HG03342 (cell line): ENCODE results near the gene BCAR3.

ENCODE experiments used
- ATAC-seq: cut with Tn5 transposase; IDR thresholded peaks from one replicate; pipeline ENCODE4 v1.9.1; 2021; ENCODE audit warnings: mild to moderate bottlenecking, moderate library complexity; ENCODE audit not compliant: unreplicated experiment

Gene BCAR3

DNA sequence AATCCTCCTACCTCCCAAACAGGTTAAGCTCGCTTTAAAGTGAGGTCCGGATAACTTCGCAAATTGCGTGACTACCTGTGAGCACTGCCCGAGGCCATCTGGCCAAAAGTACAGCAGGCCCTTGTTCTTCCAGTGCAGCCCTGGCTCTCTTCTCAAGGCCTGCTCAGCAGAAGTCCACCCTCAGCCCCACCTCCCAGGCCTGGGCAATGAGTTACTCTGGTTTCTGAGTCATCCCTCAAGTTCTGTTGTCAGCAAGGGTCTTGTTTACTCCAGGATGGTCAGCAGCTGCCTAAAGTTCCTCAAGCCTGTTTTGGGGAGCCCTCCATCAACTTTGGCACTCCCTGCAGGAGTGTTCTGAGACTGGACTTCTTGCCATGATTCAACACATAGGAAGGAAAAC is 101.7 kb downstream of the BCAR3 start:
- ATAC-seq: no peak

DNA sequence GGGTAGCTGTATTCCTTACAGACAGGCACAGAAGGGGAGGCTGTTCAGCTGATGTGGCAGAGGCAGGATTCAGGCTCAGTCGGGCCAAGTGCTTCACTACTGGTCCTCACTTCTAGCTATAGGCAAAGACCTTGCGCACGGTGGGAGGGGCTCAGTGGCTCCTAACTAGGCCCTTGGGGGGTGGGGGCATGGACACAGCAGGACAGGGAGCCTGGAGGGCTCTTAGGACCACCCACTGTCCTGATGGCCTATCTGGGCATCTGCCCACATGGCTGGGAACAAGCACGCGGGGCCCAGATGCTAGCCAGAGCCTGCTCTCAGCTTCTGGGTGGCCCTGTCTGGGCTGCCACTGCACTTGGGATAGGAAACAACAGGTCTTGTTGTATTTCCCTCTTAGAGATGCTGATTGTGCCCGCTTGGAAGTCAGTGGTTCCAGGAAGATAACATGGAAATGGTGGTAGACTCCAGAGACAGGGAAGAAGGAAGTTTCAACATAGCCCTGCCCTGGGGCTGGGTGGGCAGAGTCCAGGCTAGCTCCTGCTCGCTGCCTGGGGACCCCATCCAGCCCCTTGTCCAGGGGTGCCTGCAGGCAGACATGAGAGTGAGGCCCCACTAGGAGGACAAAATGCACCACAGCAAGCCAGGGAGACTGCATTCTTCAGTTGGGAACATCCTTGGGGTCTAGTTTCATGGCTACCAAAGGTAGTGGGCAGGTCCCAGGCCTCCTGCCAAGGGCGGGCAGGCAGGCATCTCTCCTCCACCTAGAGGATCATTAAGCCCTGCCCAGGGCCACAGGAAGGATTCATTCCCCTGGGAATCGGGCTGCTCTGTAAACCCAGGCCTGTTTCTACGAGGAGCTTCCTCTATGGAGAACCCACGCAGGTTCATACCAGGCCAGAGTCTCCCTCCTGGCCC is 102.5 kb downstream of the BCAR3 start:
- ATAC-seq: no peak

DNA sequence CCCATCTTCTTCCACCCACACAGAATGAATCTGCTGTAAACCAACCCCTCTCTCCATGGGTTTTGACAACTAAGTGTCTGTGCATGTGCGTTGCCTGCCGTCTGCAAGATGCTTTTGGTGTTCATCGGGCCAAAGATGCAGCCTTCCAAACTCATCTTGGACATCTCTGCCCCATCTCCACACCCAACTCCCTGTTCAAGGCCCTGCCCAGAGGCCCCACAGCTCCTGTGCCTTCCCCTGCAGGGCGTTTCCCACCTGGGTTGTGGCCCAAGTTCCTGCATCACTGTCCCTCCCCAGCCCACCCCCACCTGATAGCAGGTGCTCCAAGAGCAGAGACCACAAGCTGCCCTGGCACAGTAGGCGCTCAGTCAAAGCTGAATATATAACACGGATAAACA is 103.2 kb downstream of the BCAR3 start:
- no peak for ATAC-seq

DNA sequence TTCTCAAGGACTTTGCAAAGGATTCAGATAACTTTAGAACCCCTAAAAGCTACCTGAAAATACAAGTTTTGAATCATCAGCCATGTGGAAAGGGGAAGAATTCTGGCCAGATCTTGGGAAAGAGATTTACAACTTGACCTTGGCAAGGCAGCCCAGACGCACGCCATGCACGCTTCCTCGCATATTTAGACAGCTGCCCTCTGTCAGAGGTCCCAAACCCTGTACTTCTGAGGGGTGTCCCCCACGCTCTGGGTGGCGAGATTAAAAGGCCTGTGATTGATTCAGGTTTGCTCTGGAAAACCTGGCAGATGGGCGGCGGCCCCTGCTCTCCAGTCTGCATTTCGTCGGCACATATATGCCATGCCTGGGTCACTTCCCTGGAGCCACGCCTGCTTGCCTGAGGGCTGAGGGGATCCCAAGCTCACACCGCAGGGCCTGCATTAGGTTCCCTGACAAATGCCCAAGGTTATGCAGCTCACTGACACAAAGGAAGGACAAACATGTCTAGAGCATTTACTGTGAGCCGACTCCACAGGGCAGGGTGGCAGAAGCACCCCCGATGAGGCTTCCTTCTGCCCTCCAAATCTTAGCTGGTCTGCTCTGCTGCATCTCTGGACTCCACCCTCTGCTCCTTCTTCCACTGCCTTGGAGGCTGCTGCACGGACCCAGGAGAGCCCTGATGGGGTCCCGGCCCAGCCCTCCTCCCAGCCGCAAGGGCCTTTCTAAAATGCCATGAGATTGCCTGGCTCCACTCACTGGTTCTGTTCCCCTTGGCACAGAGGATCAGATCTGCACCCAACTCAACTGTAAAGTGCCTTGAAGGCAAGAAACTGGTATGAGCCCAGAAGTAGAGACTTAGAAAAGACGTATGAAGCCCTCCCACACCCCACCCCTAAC is 103.9 kb downstream of the BCAR3 start:
- ATAC-seq: no peak

DNA sequence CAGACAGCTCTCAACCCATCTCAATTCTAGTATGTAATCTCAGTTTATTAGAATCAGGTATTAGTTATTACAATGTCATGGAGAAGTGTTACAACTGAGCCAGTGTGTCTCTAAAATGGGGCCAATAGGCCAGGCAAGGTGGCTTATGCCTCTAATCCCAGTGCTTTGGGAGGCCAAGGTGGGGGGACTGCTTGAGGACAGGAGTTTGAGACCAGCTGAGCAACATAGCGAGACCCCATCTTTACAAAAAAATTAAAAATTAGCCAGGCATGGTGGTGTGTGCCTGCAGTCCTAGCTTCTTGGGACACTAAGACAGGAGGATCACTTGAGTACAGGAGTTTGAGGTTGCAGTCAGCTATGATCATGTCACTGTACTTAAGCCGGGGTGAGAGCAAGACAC is 104.9 kb downstream of the BCAR3 start:
- no peak for ATAC-seq

DNA sequence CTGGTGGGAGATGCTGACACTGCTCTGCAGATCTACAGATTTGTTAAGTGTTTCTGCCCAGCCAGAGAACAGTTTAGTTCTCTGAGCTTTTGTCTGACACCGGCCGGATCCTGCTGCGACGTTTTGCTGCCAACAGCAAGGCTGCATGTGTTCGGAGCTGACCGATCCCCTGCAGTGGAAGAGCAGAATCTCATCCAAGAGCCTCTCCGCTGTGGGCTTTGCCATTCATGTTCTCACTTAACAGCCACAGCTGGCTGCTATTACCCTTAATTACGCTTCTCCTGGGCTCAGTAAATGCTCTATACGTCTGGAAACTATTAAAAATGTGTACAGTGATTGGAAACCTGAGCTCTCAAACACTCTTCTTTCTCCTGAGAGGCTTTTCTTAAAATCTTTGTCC is 105.3 kb downstream of the BCAR3 start:
- ATAC-seq: no peak

DNA sequence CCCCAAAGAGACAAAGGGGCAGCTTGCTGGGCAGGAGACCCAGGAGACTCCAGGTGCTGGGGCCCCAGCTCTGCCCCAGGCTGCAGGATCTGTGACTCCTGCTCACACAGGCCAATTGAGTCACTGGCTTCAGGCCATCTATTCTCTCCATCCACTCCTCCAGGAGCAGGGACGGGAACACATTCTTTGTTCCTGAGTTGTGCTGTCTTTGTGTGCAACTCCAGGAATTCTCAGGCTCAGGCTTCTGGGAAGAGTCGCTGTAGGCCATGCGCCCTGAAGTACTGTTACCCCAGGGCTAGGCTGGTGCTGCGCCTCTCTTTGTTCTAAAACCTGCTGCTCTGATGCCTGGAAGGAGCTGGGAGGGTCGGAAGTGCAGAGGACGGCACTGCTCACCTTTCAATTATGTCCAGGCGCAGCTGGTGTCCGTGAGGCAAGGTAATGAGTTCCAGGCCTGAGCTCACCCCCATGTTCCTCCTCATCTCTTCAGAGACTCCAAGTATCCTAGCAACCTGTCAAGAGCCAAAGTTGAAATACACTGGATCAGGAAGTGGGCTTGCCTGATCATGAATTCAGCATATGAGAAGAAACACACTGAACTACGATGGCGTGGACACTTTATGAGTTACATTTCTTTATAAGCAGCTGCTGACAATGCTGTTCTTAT is 105.9 kb downstream of the BCAR3 start:
- no peak for ATAC-seq

DNA sequence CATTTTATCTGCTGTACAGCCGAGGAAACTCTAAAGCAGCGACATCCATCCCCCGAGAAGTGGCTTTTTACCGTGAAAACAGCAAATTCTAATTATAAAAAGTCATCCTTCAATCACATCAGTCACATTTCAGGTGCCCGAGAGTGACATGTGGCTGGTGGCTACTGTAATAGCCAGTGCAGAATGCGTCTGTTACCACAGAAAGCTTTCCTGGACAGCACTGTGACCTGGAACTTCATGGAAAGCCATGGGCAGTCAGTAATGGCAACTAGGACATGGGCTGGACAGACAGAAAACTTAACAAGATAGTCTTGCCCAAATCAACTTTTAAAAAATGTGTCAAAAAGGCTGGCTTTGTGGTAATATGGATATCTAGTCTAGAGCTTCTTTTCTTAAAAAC is 106.6 kb downstream of the BCAR3 start:
- ATAC-seq: no peak

DNA sequence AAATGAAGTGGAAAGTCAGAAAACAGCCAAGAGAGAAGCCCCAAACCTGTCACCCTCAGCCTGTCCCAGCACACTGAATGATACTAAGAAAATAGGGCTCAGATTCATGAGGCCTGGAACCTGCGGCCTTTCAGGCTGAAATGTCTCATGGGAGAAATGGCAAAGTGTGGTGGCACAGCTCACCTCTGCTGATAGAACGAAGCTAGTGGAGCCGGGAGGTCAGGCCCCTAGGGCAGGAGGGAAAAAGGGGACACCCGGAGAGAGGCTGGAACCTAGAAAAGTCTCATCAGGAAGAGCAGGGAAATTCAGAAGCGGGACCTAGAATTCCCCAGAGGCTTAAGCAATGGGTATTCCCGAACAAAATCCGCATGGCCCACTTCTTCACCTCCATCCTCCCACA is 107.1 kb downstream of the BCAR3 start:
- no peak for ATAC-seq

DNA sequence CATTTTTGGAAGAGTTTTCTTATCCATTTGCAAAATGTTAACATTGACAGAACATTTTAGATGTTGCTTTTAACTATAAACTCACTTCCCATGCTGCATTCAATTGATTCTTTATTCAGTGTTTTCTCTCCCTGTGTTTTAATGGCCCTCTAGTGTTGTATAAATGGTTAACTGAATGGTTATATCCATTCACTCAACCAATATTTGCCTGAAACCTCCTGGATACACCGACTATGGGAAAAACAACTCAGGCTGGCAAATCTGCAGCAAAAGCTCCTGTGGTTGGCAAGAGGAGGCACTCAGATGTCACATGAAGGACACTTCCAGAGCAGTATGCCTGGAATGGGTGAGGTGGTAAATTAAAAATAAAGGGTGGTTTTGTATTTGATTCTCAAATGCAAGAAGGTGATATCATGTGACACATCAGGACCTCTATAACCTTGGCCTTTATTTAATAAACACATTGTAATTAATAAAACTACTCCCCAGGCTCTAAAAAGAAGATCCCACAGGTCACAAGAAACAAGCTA is 107.6 kb downstream of the BCAR3 start:
- ATAC-seq: no peak

DNA sequence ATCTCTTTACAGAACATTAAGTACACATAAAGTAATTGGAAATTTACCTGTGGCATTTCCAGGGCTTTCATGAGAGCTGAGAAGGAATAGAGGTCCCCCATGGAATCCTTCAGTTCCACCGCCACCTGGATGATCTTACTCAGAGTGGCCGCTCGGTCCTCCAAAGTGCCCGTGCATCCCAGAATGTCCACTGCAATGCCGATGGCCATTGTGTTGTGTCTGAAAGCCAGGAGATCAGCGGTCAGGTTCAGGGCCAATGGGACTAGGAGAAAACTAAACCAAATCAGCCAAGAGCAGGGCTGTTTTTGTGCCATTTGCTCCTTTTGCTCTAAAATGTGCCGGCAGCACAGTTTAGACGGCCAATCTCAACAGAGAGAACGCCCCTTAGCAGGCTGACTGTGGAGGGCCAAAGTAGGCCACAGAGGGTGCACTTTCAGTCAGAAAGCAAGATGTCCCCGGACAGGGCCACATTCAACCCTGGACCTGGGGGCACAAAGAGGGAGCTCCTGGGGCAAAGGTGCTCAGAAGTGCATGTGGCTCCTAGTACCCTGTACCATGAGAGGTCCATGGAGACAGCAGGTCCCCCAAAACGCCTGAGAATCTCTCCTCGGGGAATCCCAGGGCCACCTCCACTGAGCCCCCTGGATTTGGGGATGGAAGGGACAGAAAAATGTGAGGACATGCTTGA is 109.9 kb downstream of the BCAR3 start:
- no peak for ATAC-seq

DNA sequence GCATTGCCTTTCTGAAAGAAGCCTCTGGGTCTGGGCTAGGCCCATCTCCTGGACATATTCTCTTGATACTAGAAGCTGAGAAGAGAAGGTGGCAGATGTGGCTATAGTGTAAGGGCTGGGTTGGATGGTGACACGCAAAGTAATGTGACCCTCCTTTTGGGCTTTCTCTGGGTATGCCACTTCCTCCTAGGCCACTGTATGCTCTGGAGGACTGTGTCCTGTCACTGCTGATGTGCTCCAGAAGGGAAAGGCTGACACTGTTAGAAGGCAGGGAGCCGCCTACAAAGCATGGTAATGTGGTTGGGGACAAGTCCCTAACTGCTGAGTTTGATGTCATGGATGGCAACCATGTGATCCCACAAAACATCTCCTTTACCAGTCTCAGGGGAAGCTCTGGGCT is 112.1 kb downstream of the BCAR3 start:
- ATAC-seq: no peak

DNA sequence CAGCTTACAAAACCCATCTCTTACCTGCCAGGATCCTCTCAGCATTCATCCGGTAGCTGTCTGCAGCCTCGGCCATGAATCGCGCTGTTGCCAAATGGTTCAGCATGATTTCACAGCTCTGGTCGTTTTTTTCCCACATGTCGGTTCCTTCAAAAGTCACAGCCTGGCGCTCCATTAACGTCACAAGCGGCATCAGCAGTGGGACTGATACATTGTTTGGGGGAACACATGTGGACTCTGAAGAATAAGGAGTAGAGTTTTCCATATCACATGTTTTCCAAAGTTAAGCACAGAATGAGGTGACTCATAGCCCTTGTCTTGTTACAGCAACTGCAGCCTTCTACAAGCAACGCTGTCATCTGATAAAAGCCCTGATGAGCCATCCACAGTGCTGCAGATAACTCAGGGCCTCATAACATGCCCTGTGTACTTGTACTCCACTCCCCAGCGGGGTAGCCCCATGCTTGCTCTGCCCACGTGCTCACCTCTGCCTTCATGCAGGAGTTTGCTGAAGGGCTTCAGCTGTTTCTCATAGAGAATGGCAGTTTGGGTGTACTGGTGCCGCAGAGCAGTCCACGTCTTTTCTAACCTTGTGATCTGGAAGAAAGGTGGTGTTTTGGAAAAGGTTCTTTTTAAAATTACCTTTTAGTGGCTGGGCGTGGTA is 114.2 kb downstream of the BCAR3 start:
- no peak for ATAC-seq

DNA sequence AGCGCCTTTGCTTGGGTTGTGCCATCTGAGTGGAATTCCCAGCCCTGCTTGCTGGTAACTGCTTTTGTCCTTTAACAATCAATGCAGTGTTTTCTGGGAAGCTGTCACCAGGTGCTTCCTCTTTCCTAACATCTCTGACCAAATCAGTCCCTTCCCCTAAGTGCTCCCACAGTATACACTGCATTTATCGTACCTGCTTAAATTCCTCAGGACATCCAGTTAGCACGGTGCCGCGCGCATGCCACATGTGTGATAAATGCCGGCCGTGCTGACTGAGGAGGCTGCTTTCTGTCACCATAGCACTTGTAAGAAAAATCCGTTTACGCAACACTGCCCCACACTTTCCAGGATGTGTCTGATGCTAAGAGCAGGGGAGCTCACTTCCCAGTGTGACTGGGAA is 115.4 kb downstream of the BCAR3 start:
- ATAC-seq: no peak

DNA sequence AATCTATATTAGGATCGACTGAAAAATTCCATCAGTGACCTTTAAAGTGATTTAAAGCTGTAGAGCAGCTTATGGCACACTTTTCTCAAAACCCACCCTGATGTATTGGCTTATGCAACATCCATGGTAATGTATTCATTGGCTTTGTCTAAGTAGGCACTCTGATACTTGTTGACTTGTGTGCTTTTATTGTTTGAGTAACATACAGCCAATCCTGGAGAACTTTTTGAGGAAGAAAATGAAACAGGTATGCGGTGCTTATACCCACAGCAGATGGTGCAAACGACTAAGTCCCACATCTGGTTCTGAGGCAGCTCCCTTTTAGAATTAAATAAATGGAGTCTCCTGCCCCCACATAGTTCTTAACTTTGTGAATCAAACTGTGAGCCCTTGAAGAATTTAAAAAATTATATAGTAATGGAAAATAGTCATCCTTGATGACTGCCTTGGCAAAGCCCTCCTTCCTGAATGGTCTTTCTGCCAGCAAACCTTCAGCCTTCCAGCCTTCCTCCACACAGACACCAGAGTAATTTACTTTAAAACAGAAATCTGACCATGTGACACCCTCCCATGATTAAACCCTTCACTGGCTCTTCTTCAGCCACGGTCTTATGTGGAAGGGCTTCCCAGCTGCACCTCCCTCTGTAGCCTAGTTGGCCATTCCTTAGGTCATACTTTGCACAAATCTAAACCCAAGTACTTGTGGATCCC is 116.0 kb downstream of the BCAR3 start:
- no peak for ATAC-seq

DNA sequence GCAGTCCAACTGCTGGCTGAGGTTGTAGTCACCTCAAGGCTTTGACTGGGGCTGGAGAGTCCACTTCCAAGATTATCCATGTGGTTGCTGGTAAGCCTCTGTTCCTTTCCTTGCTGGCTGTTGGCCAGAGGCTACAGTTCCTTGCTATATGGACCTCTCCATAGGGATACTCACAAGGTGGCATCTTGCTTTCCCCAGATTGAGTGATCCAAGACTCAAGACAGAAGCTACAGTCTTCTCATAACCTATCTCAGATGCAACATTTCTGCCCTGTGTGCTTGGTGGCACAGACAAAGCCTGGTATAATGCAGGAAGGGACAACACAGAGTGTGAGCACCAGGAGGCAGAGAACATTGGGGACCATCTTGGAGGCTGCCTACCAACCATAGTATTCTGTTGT is 121.9 kb downstream of the BCAR3 start:
- no peak for ATAC-seq

DNA sequence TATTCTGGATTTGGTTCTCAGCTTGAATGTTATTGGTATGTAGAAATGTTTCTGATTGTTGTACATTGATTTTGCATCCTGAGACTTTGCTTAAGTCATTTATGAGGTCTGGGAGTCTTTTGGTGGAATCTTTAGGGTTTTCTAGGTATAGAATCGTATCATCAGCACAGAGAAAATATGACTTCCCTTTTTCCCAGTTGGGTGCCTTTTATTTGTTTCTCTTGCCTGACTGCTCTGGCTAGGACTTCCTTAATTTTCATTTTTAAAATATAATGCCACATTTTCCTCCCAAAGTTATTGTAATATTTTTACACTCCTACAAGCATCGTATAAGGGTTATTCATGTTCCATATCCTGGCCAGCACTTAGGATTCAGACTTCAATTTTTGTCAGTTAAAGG is 122.6 kb downstream of the BCAR3 start:
- ATAC-seq: no peak

DNA sequence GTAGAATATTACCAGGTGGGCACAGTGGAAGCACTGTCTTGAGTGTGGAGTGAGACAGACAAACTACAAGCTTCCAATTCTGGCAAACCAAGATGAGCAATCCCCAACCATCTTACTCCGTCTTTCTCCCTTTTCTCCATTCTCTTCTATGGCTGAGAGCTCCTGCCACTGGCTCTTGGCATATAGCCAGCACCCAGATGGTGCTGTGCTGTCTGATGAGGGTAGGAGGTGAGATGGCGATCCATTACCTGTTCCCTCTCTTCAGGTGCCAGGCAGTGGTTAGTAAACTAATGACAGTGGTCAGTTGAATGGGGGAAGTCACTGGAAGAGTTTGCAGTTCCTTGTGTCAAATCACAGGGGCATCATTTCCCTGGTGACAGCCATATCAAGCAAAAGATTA is 125.3 kb downstream of the BCAR3 start:
- no peak for ATAC-seq
